Renal cortex interstitium (tissue), 11 donors: Measurements from ENCODE around the gene SPATS2. TPM values are rescaled to one million over a fixed set of nuclear protein-coding genes. Genes with fewer than 3 reads are reported as not detected.
A peak's percentile ranks its signal among the peaks of the same experiment; 100 is the strongest.

ENCODE experiments used
- DNase-seq, 11 donors: peaks; one replicate each; pipeline ENCODE4 v3.0.0-alpha.2; 2013; ENCODE audit warnings: low read depth in 9 of 11, low spot score in 4 of 11; ENCODE audit errors: extremely low read depth in 1 of 11
- polyA plus RNA-seq, 3 donors: library from polyadenylated mRNA; unstranded; fragments of 120-200 nt; gene quantifications; one replicate each; pipeline ENCODE4 v1.2.1, GENCODE V29; 2013; ENCODE audit not compliant: insufficient read length in 3 of 3

Gene SPATS2
- polyA plus RNA-seq, 3 donors: 51.0 to 63.3 (median 52.7) TPM

DNA sequence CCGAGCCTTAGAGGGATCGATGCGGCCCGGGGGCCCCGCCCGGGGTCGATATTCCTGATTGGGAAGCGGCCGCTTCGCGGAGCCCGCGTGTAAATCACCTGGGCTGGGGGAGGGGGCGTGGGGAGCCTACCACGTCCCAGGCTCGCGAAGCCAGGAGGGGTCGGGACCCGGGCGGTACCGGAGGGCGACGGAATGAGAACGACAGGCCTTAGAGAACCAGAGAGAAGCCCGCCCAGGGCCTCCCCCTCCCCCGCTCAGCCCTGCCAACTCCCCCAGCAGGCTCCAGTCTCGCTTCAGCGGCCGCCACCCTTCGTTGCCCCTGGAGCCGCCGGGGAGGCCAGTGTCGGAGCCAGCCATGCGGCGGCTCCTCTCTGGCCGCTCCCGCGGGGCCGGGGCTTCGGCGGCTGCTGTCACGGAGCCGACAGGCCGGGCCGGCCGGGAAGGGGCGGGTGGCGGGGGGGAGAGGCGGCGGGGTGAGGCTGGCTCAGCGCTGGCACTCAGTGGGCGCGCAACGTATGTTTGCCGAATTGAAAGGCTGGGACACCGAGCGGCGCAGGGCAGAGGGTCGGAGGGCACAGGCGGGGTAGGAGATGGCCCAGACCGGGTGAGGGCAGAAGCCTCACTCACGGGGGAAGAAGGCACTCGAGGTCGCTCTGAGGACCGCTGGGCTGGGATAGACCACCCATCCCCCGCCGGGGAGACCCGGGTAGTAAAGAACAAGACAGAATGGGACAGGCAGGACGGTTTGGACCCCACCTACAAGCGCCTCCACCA lies 22.0 kb upstream of the SPATS2 start:
- DNase-seq: peak in 5 of 11 donors; percentile 74 to 83 (median 78)

- DNase-seq: no peak
These were observed 21.2 kb upstream of the SPATS2 start for GRCh38 chr12:49345825-49346658.

DNA sequence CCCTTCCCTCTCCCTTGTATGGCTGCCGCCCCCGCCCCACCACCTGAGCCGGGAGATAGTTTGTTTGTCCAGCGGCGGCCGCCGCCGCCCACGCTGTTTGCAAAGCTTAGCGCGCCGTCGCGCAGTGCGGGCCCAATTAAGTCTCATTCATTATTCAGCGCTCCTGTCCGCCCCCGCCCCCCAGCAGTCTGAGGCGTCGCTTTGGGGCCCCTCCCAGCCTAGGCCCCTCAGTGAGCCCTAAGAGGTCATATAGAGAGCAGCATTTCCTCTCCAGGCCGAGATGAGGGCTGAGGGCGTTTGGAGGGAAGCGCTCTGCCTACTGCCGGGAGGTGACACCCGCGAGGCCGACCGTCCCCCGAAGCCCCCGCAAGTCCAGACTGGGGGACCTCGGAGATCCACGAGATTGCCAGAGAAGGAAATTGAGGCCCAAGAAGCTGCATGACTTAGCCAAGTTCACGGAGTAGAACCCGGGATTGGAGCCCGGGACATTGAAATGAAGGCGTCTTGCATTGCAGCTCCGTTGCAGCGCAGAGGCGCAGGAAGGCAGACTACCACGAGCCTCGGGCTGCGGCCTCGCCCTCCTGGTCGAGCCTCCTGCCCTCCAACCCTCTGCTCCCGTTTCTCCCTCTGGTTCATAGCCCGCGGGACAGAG lies 20.5 kb upstream of the SPATS2 start, which contains the start of gene DNAJC22:
Gene DNAJC22 (plus strand): TSS at position 230 of the 652 bp plus-strand sequence. CDS start 1,985 bp downstream, outside the sequence.
- DNase-seq: no peak

DNA sequence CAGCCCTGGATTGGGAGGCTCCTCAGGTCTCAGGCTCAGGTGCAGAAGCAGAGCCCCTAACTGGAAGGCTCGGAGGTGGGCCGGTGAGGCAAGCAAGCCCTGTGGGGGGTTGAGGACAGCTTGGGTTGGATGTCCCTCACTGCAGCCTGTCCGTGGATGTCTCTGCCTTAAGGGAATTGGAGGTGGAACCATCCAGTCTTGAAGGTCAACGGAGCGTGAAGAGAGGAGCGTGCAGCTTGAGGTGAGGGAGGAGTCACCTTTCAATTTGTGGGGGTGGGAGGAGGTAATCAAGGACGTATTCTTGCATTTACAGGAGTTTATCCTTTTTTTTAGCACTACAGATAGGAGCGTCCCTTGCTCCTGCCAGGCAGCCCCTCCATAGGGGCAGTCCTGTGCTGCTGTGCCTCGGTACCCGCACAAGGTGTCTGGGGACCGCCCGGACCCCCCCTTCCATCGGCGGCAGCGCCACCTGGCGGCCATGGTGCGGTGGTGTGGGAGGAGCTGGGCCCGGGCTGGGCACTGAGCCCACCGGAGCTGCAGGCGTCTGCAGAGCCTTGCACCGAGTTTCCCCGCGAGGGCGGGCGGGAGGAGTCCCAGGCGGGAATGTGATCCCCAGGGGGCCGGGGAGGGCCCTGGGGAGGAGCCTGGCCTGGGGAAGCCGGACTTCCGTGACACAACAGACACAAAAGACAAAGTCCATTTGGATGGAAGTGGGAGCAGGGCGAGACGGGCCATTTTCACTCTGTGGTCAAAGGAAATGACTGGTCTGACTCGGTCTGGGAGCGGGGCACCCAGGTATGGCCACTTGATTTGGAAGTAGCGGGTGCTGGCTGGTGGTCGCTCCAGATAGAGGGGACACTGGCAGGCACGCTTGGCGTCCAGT lies 19.7 kb upstream of the SPATS2 start:
- DNase-seq: peak in 7 of 11 donors; percentile 64 to 85 (median 74)

DNA sequence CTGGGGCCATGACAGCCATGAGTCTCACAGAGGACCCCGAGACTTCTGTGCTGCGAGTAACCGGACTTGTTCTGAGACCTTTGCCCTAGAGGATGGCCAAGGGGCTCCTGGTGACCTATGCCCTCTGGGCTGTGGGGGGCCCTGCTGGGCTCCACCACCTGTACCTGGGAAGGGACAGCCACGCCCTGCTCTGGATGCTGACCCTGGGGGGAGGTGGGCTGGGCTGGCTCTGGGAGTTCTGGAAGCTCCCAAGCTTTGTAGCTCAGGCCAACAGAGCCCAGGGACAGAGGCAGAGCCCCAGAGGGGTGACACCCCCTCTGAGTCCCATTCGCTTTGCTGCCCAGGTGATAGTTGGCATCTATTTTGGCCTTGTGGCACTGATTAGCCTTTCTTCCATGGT lies 18.5 kb upstream of the SPATS2 start:
- DNase-seq: no peak

DNA sequence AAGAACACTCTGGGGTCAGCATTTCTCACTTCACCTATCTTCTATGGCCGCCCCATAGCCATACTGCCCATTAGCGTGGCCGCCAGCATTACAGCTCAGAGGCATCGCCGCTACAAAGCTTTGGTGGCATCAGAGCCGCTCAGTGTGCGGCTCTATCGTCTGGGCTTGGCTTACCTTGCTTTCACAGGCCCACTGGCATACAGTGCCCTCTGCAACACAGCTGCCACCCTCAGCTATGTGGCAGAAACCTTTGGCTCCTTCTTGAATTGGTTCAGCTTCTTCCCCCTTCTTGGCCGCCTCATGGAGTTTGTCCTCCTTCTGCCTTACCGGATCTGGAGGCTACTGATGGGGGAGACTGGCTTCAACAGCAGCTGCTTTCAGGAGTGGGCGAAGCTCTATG lies 18.0 kb upstream of the SPATS2 start:
- DNase-seq: no peak

DNA sequence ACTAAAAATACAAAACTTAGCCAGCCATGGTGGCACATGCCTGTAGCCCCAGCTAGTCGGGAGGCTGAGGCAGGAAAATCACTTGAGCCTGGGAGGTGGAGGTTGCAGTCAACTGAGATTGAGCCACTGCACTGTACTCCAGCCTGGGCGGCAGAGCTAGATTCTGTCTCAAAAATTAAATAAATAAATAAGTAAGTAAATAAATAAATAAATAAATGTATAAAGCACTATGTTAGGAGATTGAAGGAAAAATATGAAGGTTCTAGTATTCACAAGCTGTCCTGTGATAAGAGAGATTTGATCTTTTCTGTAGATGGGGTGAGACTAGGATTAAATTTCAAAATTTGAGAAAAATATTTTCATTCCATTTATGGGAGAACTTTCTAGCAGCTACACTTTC lies 14.9 kb upstream of the SPATS2 start:
- DNase-seq: no peak

GRCh38 chr12:49355913-49356312 lies 11.3 kb upstream of the SPATS2 start:
- no peak for DNase-seq

GRCh38 chr12:49357103-49357678 lies 10.1 kb upstream of the SPATS2 start:
- DNase-seq: no peak

GRCh38 chr12:49358483-49359141 lies 8.7 kb upstream of the SPATS2 start:
- DNase-seq: peak in 3 of 11 donors; percentile 54 to 76 (median 67)

GRCh38 chr12:49359671-49360070 lies 7.6 kb upstream of the SPATS2 start:
- DNase-seq: no peak

GRCh38 chr12:49362077-49362476 lies 5.2 kb upstream of the SPATS2 start:
- DNase-seq: no peak

- no peak for DNase-seq
These were observed 2.3 kb upstream of the SPATS2 start for GRCh38 chr12:49364989-49365388.

GRCh38 chr12:49365542-49365941 lies 1.7 kb upstream of the SPATS2 start:
- no peak for DNase-seq

DNA sequence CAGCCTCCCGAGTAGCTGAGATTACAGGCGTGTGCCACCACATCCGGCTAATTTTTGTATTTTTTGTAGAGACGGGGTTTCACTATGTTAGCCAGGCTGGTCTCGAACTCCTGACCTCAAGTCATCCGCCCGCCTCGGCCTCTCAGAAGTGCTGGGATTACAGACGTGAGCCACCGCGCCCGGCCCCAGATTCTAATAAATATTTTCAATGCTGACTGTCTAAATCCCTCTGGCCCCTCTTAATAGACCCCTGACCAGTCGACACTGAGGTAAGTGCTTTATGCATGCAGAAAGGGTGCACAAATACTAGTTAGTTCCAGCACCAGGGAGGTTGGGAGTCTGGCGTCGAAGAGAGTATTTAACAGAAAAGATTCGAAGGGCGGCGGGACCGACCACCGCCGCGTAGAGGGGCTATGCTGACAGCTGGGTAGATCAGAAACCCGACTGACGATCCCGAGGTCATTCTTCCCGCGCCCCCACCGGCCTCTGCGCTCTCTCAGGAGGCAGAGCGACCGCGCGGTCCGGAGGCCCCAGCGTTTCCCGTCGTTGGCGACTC lies 1.1 kb upstream of the SPATS2 start:
- DNase-seq: no peak

DNA sequence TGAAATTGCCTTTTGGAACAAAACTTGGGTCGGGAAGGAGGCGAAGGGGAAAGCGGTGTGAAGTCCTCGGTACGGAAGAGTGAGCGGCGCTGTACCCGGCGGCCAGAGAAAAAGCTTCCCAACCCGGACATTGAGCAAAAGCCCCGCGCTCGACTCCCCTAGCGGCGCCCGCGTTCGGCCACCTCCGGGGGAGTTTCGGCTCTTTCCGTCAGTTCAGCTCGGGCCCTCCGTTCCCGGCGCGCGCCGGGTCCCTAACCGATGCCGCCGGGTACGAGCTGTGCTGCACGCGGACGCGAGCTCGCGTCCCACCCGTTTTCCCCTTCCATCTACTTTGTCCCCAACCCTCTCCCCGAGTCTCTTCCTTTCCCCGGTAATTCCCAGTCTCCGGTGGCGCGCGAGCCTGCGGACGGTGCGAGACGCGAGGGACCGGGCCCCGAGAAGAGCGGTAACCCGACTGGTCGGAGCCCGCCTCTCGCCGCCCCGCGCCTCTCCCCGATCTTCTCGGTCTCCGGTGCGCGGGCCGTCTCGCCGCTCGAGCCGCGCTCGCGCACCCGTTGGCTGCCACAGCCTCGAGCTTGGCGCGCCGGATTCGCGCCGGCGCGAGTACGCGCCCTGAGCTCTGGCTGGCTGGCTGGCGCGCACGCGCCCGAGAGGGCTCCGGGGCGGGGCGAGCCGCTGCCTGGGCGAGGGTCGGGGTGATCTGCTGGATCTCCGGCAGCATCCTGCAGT lies 446 bp upstream of the SPATS2 start:
- DNase-seq: peak in 10 of 11 donors; percentile 86 to 95 (median 94)

DNA sequence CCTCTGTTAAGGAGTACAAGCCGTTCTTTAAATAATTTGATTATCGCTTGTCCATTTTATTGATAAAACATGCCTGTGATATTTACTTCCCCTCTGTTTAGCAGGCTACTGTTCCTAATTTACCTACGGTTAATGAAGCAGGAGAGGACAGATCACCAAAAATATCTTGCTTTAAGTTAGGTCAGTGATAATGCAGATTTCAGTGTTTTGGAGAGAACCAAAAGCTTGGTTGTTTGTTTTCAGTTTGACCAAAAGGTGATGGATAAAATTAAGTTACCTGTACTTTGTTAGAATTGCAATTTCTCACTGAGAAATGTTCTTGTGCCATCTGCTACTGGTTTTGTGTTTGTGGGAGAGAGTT lies 958 bp downstream of the SPATS2 start:
- DNase-seq: no peak
